ENCODE data around the gene FOXO3.

The FOXO3 gene

DNA sequence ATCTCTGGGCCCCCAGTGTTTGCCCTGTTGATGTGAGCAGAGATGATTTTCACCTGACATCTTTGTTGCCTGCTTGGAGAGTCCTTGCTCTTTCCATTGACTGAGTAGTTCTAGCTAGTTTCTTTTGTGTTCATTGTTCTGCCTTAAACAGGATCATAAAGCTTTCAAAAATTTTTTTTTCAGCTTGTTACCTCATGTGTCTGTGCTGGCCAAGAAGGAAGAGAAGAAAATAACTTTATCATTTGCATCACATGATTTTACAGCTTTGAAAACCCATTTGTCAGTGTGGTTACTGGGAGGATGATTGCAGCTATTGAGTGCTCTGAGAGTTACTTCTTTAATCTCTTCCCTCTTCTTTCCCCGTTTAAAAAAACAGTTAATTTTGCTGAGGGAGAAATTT lies 16.0 kb downstream of the FOXO3 start:
- no peak for DNase-seq

DNA sequence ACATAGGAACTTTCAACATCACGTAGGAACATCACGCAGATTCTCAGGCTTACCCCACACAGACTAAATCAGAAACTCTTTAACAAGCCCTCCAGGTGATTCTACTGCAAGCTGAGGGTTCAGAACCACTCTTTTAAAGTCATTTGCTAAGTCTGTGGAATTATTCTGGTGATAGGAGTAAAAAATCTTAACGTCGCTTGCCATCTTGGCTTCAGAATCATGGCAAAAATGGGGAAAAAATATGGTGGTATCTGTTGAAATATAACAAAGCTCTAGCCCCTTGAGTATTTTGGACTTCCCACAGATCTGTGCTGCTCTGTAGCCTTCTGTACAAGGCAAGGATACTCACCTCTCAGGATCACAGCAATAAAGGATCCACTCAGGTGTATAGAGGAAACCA lies 17.4 kb downstream of the FOXO3 start:
- no peak for DNase-seq

DNA sequence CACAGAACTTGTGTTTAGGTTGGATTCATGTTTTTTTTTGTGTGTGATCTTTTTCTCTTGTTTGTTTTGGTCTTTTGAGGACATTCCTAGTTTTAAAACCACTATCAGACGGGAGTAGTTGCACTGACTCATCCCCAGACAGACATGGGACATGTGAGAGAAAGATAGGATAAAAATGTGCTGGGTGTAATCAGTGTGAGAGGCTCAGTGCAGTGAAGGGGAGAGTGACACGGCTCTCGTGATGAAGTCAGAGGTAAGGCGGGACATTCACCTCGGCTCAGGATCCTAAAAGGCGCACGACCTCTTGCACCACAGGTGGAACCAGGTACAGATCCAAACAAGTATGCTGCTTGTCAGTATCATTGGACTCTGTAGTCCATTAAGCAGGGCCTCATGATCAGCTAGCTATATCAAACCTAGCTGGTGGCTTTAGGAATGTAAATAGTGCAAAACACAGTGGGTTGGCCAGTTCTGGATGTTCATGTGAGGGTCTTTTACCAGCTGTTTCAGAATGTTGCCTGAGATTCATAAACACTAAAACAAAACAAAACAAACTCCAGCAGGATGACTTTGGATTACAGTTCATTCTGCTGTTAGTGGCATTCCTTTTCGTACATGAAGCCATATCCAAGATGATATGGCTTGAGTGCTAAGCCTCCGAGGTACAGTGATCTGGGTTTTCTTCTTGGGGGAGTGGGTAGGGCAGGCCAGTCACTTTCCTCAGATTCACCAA lies 18.0 kb downstream of the FOXO3 start:
- no peak for DNase-seq

DNA sequence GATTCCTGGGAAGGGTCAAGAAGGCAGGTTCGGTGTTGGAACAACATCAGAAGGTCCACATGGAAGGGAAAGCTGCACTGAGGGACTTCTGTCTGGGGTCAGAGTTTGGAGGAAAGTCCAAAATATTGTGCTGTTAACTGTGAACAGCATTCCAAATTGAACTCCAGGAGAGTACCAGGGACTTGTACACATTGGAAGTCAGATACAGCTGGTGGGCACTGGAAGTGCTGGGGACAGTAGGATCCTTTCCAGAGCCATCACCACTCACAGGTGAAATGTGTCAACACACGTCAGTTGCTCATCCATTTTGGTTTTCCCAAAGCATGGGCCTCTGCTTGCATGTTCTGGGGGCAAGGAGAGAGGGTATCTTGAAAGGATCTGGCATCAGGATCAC lies 18.6 kb downstream of the FOXO3 start:
- no peak for DNase-seq

DNA sequence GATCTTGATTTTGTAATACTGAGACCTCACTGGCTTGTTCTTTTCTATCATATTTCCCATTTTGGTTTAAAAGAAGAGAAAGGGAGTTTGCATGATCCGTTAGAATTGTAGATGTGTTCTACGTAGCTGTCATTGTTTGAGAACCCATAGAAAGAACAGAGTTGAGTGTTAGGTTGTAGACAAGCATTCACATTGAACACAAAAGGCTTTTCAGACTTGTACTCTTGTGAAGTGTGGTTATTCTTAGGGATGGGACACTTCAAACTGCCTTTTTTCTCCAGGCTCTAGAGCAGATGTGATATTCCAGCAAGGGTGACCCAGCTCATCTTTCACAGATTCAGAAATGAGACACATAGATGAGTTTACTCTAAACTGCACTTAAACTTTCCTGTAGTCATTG lies 19.9 kb downstream of the FOXO3 start:
- no peak for DNase-seq

DNA sequence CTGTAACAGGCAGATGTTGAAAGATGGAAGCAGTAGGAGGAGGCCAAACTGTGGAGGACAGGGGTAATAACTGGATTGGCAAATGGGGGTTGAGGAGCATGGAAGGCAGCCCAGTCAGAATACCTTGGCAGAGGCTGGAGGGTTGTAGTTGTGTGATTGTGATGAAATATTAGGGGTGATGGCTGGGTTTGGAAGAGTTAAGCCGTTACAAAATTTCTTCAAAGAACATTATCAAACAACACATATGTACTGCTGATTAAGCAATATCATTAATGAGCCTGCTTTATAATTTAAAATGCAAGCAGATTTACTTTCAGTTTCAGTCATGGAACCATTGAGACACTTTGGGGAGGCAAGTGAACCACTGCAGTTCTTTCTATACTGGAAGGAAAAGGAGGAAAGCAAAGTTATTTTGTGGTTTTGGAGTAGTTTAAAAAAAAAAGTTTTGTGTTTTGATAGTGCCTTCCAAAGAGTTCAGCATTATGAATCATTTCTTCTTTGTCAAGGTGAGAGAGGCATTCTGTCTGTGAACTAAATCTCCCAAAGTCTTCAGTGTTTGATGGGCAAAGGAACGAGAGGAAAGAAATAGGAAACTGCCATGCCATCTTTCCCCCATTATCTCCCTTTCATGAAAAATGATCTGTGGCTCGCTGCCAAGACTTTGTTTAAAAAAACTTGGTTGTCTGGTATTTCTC lies 20.7 kb downstream of the FOXO3 start:
- DNase-seq = no peak

DNA sequence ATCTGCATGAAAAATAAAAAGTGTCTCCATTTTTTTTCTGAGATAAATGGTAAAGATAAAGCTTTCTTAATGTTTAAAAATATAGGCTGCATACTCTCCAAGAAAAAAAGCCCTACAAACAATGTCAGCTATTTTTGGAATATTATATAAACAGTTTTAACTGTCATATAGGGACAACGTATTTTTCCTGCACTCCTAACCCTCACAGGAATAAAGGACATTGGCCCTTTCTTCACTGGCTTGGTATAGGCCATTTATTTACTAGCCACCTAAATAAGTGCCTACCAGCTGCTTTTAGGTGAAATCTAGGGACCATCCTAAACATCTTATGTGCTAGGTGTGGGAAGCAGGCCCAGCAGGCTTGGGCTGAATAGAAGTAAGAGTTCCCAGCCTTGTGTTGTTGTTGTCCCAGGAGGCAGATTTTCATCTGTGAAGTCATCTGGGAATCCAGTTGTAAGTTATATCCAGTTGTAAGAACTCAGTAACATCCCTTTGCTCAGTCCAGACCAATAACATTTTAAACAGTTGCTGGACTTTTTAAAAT lies 21.3 kb downstream of the FOXO3 start:
- no peak for DNase-seq

DNA sequence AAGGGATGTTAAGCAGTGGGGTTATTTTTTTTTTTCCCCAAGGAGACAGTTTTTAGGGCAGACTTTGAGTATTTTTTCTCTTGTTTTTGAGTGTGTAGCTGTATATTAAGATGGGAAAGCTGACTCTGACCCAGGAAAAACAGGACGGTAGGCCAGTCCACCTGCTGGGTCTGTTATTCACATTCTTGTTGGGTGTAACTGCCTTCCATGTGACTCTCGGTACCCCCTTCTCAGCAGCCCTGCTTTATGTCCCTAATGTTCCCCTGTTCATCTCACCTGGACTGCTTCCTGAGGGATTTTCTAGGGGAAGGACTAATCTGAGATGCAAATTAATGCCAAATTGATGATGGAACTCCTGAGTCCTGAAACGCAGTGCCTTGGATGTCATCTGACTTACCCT lies 21.9 kb downstream of the FOXO3 start:
- DNase-seq = no peak

DNA sequence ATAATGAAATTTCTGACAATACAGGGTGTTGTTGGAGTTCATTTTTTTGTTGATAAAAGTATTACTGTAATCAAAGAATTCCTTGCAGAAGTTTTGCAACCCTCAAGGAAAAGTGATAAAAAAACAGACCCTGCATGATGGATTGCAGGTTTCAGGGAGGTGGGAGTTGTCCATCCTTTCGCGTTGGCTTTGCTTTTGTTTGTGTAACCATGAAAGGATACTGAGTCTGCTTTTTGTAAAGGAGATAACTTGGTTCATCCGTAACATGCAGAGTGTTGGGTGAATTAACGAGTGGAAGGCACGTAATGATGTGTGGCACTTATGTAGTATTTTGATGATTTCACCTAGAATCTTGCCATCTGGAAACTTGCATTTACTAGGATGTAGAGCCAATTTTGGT lies 23.6 kb downstream of the FOXO3 start:
- DNase-seq = no peak

DNA sequence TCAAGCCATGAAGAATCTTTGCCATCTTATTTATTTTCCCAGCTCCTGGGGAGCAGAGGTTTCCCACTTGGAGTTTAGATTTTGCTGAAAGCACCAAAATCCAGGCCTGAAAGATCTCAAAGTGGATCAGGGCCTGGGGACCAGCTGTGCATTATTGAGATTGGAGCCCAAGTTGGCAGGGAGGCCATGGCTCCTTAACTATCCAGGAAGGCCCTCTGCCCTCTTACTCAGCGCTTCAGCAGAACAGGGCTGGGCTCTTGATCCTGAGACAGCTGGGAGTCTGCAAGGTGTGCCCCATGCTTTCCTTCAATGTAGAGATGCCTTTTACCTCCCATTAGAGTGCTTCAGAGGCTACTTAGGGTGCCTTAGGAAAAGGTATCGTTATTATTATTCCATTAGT lies 24.6 kb downstream of the FOXO3 start:
- DNase-seq = no peak

DNA sequence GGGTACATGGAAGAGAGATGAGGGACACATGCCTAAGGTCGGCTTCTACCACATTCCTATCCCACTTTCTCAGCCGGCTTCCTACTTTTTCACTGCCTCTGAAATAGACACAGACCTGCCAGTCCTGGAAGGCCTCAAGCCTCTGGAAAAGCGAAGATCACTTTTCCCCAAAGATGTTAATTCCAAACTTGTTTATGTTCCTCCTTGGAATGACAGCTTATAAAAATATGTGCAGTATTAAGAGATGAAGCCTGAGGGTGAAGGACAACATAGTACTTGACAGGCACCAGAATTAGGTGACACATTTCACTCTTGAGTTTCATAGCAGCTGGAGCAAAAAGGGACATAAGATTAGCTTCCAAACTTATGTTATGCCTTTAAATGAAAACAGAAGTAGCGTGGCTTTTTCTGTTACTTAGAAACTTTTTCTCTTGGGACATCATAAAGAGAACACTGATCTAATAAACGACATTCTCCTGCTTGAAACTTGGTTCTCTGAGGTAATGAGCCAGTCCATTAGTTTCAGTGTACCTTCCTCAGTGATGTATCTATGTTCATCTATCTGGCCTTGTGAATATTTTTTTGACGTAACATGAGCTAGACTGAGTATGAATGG lies 25.3 kb downstream of the FOXO3 start:
- DNase-seq = no peak

DNA sequence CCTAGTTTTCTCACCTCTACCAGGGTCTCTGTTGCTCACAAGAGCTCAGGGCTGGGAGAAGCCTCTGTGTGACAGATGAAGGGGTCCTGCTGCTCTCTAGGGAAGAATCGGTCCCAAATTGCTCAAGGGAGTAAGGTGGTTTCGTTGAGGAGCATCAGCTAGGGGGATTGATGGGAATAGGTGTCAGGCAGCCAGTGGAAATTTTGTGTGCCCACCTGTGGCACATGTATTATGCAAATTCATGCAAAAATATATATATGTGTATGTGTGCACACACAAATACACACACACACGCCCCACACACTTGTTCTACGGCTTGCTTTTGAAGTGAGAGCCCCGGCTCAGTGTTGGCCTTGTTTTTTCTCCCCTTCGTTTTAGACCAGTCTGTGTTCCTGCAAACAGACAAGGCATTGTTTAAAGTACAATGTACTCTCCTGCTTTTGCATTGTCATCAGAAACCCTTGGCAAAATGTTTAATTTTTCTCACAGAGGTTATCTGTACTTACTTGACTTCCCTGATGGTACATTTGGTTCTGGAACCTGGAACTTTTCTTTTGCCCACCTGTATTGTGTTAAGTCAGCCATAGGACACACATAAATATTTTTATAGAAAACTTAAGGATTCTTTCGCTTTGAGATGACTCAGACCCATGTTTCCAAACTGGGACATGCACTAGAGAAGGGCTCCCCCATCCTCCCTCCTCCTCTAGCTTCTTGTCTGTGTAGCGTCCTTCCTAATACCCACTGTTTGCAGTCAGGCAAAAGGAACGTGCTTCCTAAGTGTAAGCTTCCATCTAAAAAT lies 26.7 kb downstream of the FOXO3 start:
- no peak for DNase-seq

DNA sequence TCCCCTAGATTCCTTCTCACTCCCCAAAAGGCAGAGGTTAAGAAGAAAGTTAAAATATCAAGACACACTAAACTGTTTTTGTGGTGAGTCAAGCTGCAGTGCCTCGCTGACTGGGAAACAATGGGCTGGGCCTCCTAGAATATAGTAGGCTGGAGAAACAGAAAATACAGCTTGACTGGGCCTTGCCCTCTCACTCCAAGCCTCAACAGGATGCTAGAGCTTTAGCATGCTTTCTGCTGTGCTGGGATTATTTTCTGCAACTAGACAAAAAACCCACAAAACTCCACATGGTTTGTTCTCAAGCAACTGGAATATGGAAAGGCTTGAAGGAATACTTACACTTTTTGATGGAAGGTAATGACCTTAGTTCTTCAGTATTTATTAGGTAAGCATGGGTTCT lies 27.9 kb downstream of the FOXO3 start:
- no peak for DNase-seq

DNA sequence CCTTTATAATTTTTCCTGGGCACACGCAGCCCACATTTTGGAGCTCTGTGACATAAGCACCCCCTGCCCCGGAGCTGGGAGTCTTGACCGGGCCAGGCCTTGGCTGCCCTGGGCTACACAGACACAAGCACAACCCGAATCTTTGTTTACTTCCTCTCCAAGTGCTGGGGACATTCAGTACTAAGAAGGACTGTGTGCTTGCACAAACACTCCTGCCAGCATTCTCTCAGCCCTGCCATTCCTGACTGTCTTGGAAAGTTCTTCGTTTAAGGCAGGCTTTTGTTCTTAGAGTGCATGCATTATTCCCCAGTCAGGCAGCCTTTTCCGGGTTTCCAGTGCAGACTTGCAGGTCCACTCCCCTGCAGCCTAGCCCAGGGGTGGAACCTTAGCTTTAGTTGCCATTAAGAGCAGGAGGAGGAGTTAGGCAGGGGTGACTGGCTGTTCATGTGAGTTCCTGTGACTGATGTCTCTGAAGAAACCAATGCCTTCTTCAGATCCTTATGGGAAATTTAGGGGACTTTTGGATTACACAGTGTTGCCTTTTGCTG lies 28.6 kb downstream of the FOXO3 start:
- no peak for DNase-seq

DNA sequence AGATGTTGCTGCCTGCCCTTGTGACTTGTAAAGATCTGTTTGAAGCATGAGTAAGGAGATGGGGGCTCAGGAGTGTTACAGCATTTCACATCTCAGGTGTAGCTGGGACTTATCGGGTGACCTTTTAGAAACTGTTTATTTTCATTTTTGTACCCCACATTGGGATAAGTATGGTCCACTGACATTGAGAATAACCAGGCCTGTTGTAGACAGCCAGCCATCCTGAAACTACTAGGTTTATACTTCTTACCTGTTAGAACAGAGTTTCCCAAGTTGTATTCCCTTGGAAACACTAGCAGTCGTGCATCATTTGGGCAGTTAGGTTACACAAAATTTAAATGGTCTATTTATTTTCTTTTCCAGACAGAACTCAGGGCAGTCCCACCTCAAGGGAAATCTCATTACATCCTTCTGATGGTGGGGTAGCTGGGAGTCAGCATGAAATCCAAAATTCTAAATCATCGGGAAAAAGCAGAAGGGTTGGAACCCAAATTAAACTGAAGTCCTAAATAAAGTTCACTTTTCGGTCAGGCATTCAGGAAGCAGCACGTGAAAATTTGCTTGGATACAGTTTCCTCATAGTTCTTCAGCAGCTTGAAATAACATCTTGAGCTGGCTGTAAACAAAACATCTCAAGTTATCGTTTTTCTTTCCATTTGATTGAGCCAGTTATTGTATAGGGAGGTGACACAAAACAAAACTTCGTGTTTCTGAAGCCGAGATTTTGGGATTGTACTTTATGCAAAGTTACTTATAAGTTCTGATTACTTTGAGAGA lies 30.5 kb downstream of the FOXO3 start:
- DNase-seq = no peak

DNA sequence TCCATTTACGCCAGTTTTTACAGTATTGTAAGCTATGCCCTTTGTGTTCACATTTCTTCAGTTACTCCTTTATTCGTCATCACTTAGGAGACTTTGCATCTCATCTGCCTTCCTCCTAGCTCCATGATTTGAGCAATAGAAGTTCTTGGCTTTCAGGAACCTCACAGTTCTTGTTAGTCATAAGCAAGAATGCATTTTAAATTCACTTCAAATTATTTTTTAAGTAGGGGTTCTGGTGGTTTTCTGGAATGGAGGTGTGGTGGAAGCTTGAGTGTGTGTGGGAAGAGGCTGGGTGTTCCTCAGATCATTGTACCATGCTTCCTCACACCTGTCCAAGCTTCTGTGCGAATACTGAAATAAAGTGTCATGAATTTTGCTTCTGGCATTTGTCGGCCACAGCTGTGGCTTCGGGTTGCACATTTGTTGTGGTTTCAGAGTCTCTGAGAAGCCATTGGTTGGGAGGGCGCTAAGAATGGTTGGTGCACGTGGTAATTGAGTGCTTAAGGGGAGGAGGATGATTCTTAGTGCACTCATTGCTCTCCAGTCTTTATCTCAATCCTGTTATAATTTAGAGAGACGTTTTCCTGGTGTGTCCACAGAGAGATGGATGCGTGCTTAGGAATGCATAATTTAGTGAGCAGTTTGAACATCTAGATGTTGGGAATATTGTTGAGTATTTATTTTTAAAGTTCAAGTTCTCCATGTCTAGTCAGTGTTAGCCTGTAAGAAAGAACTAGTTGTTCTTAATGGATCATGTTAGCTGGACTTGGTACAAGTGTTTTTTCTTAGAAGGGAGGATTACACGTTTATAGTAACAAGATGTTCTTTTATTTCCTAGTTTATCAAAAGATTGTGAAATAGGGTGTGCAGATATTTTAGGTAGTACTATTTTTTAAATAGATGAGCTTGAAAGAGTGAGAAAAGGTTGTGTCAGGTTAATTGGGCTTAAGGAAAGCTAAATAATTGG lies 31.9 kb downstream of the FOXO3 start:
- DNase-seq = no peak

DNA sequence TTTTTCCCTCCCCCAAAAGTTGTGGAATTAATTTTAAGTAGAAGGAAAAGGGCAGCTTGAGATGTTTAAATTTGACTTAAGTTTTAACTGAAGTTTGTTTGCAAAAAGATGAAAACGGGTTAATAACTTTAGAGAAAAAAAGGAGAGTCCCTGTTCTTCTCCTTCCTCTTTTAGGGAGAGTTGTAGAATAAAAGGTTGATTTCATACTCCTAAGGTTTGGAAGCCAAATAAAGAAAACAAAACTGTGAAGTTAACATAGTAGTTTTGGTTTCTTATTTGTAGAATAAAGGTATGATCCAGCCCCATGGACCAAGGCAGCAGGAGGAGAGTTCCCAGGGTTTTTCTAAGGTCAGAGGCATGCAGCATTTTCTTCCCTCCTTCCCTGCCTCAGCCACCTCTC lies 33.4 kb downstream of the FOXO3 start:
- no peak for DNase-seq

DNA sequence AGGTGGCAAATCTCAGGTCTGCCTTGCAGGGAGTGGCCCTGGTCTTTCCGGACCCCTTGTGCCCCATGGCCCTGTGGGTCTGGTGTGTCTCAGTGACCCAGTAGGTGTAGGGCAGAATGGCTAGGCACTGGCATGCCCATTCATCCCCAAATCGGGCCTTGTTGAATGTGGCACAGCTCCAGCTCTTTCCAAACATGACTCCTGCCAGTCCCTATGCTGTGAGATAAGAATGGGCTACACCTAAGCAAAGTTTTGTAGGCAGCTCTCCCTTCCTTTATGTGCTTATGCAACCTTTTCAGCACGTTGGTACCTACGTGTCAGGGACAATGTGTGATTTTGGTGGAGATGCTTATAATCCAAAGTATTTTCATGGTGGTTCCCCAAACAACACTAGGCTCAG lies 33.9 kb downstream of the FOXO3 start:
- DNase-seq = no peak

DNA sequence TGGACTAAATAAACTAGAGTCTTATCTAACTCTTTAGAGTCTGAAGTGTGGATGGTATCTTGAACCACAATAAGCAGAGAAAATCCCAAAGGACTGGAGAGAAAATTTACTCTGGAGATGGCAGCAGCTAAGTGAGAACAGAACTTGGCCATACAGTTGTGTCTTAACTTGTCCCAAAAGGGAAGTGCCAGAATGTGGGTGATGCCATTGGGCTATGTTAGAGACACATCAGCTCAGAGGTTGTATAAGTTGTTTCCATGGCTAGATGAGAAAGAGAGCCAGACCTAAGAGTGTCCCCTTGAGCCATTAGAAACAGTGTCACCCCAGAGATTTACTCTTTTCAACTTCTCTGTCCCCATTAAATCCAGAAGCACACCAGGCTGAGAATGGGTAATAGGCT lies 36.2 kb downstream of the FOXO3 start:
- no peak for DNase-seq

DNA sequence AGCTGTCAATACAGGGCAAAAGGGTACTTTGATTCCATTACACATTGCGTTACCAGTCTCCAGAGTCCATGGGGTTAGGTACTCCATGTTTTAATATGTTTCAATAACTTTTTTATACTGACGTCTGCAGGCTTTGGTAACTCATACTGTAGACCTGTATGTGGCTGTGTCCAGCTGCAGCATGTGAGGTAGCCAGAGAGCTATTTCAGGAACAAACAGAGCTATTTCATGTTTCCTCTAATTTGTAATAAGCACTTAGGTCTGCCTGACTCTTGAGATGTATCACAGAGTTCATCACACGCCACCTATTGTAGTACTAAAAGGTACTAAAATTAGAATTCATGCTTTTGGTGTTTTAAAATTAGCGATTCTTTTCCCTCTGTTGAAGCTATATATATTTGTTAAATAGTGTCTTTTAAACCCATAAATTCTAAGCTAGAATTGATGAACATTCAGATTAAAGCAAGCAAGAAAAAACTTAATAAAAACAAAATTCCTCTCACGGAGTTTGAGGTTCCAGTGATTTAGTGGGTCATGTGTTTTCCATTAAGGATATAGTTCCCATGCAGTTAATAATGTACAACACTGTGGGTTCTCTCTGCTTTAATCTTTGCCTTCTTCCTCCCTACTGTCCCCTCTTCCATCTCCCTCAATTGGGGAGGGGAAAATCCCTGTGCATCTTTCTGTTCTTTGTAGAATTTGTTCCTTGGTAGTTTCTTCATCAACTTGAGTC lies 37.0 kb downstream of the FOXO3 start:
- DNase-seq = no peak

Measured in cortex of kidney (tissue), 1 donor.